ENCODE measurements around the gene SPATA1. TPM values are rescaled to one million over a fixed set of nuclear protein-coding genes. Genes with fewer than 3 reads are reported as not detected.

SPATA1 gene
- total and polyA plus RNA-seq, 9 of the 15 experiments (the other 6 are each of a cell fraction or from before 2014, with no cell fraction given): 0.79 to 2.9 (median 1.5) TPM

GRCh38 chr1:84597011-84597410 lies 90.8 kb downstream of the SPATA1 start (continued):
- TF ChIP-seq SRSF9 (IDR thresholded peaks at IDR 0.05; ENCODE audit: borderline replicate concordance, low read depth, low read length) (no peak), SP2 (IDR thresholded peaks at IDR 0.05; ENCODE audit: extremely low read depth, low read depth, low read length, poor library complexity, severe bottlenecking) (no peak), PTTG1 (tag; IDR thresholded peaks at IDR 0.05; ENCODE audit: low read depth) (no peak), KDM4B (IDR thresholded peaks at IDR 0.05; ENCODE audit: borderline replicate concordance in 2 of 2, low read depth in 1 of 2) (no peak), BACH1 (tag; IDR thresholded peaks at IDR 0.05) (no peak), FOXA3 (CRISPR knock-in tag; conservative IDR thresholded peaks at IDR 0.05 in 1 of 2, IDR thresholded peaks at IDR 0.05 in 1 of 2) (no peak), USF2 (CRISPR knock-in tag; IDR thresholded peaks at IDR 0.05) (no peak), ZNF561 (CRISPR knock-in tag; conservative IDR thresholded peaks at IDR 0.05) (no peak), HNRNPH1 (optimal IDR thresholded peaks at IDR 0.05; ENCODE audit: low read depth, low read length) (no peak)

- no peaks in the 10 kb centered on the region for H4K20me1 ChIP-seq (replicated peaks; ENCODE audit: control insufficient read depth, insufficient read depth, low read length)
- H3K4me1 ChIP-seq (replicated peaks in 1 of 2; ENCODE audit: control insufficient read depth in 2 of 2, insufficient read depth in 2 of 2, low read length in 2 of 2): peaks cover 0 to 3% of the 10 kb centered on the region in 2 experiments; a peak in 3 of 5 replicates
- no peaks in the 10 kb centered on the region for H3K79me2 ChIP-seq (ENCODE audit: control insufficient read depth, insufficient read depth, low read length)
- no peaks in the 10 kb centered on the region; the same call in 1 of the 2 replicates for H3K9me3 ChIP-seq (replicated peaks; ENCODE audit: control insufficient read depth, insufficient read depth, low read depth, low read length)
- DNase-seq (ENCODE audit: extremely low read depth in 1 of 4, low spot score in 3 of 4): no peak
- no peak overlapping the region for H3K4me3 ChIP-seq
- H3K4me2 ChIP-seq (ENCODE audit: insufficient read depth, low read length): no peak overlapping the region
- BruUV-seq (replicated peaks): no TSS peak
- no peaks in the 10 kb centered on the region for H3K36me3 ChIP-seq (ENCODE audit: control insufficient read depth, insufficient read depth, low read length)
- in situ Hi-C loops (cut with MboI) (no loop called here), intact Hi-C loops (cut with micrococcal nuclease) (no loop called here)
- POLR2A ChIA-PET: no interaction called here
- no peak overlapping the region for H3K27ac ChIP-seq (ENCODE audit: extremely low read depth, low read depth, low read length)
- 25% methylated on average over 3 of the region's 3 CpGs for WGBS (ENCODE audit: insufficient coverage, low coverage, missing lambda C conversion rate)
- H3K9ac ChIP-seq (ENCODE audit: insufficient read depth in 1 of 2, low read depth in 2 of 2, low read length in 2 of 2): no peak overlapping the region
- TF ChIP-seq RFX7 (CRISPR knock-in tag; IDR thresholded peaks at IDR 0.05) (no peak), POLR3G (IDR thresholded peaks at IDR 0.05; ENCODE audit: extremely low read depth, insufficient read length, insufficient replicate concordance) (no peak), ZNF717 (CRISPR knock-in tag; IDR thresholded peaks at IDR 0.05) (no peak), ZNF780A (CRISPR knock-in tag; IDR thresholded peaks at IDR 0.05) (no peak), BRD4 (IDR thresholded peaks at IDR 0.05) (no peak), GTF2A2 (tag; IDR thresholded peaks at IDR 0.05) (no peak), MECOM (CRISPR knock-in tag; IDR thresholded peaks at IDR 0.05) (no peak)
- no peaks in the 10 kb centered on the region for H3K9me1 ChIP-seq (ENCODE audit: control insufficient read depth, insufficient read depth, low read length)
- FAIRE-seq: no peak
- no peak overlapping the region for H2AFZ ChIP-seq (ENCODE audit: low read depth, low read length)
- CTCF ChIA-PET (ENCODE audit: low intra/inter-chr PET ratio): no interaction called here
- H3K27me3 ChIP-seq (ENCODE audit: control insufficient read depth in 2 of 2, insufficient read depth in 2 of 2, low read length in 2 of 2): 0 out of 5 replicates have a peak, but pooled peaks cover 0 to 4% of the 10 kb centered on the region in 2 experiments
- ATAC-seq: no peak
These were observed 92.2 kb downstream of the SPATA1 start for GRCh38 chr1:84598418-84598817.
